OCI-LY1 (cell line): ENCODE results near the gene KLF3.

Experiments used
- CTCF ChIP-seq: fragments of 200-600 bp; sonication (generic), shearing (Covaris generic); IDR thresholded peaks from 2 replicates; pipeline ENCODE4 v1.5.1; 2017; ENCODE audit warnings: mild to moderate bottlenecking, antibody characterized with exemption, low read length, moderate library complexity, mixed read lengths
- EZH2 ChIP-seq: fragments of 200-600 bp; sonication (generic), shearing (Covaris generic); IDR thresholded peaks from 2 replicates; pipeline ENCODE4 v1.8.0; 2017; ENCODE audit warnings: borderline replicate concordance, mixed run types, mild to moderate bottlenecking, antibody characterized with exemption, low read length, moderate library complexity, mixed read lengths

DNA sequence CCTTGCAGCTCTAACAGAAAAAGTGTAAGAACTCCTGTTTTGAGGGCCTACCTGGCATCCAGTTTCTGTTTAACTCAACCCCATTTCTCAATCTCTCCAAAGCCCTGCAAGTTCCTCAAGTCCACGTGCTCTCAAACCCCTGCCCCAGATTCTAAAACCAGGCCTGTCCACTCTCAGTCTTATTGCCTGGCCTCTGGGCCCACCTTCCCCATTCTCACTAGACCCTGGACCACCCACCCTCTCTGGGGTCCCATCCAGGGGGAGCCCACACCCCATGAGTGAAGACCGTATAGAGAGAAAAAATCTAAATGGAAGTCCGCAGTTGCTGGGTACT lies 60.4 kb downstream of the KLF3 start:
- TF ChIP-seq CTCF (no peak), EZH2 (no peak)
